Kidney epithelial cell (primary cell): ENCODE results near the gene KCTD16. TPM values are rescaled to one million over a fixed set of nuclear protein-coding genes. Genes with fewer than 3 reads are reported as not detected.

ENCODE experiments used
- DNase-seq: peaks from one replicate; pipeline ENCODE4 v3.0.0-alpha.2; 2010; ENCODE audit warnings: low read depth
- H3K27me3 ChIP-seq: 2 replicates; pipeline ENCODE4 v1.6.0; 2011; ENCODE audit warnings: low read length; ENCODE audit not compliant: control insufficient read depth, insufficient read depth
- H3K36me3 ChIP-seq: 2 replicates; pipeline ENCODE4 v1.5.1; 2011; ENCODE audit warnings: low read length; ENCODE audit not compliant: control insufficient read depth, insufficient read depth
- H3K4me3 ChIP-seq: 2 replicates; pipeline ENCODE4 v1.5.1; 2011; ENCODE audit warnings: low read depth, mild to moderate bottlenecking, control low read depth, low read length
- CTCF ChIP-seq: IDR thresholded peaks from 2 replicates; pipeline ENCODE4 v1.5.1; 2011; ENCODE audit warnings: mild to moderate bottlenecking, moderate library complexity, low read length, control low read depth, inconsistent platforms; ENCODE audit not compliant: insufficient read depth, poor library complexity, severe bottlenecking
- total RNA-seq: library from RNA; depleted of rRNA; stranded (reverse); fragments of >200 nt; gene quantifications from 2 replicates; pipeline ENCODE4 v1.2.3, GENCODE V29; 2015

The KCTD16 gene
- total RNA-seq, 1 donor from 2014 or later: 1.4 TPM

DNA sequence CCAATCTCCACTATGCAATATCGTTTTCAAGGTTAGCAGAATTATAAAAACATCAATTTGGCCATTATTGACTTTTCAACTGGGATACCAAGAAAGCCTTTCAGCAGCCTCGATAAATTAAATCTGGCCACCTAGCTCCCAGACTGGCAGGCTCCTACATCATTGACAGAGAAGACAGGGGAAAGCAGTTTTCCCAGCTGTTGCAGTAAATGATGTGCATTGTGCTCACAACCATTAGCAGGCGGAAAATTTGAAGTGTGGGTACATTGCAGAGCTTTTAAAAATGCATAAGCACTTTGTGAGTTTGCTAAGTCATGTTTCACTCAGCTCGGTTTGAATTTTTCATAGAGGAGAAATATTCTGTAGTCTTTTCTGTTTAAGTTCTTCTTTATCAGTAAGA lies 297.9 kb downstream of the KCTD16 start:
- no peak overlapping the region for H3K4me3 ChIP-seq
- no peak for TF ChIP-seq CTCF
- H3K36me3 ChIP-seq: no peaks in the 10 kb centered on the region
- H3K27me3 ChIP-seq: no peaks in the 10 kb centered on the region
- peak; percentile 12 for DNase-seq

DNA sequence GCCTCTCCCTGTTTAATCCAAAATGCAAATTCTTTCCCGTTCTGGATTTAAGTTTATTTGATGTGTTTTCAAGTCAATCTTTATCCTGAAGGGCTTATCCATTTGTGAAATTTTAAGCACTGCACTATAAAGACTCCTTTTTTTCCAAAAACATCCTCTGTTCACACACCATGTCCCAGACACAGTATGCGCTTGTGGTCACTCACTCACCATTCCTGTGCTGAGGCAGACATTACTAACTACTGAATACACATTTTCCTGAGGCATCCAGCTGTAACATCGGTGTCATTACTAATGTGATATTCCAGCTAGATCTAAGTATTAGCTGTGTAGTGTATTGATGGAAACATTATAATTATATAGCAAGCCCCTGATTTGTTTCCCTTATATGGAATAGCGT lies 298.4 kb downstream of the KCTD16 start:
- DNase-seq: peak; percentile 87
- Histone ChIP-seq H3K36me3 (no peaks in the 10 kb centered on the region), H3K4me3 (no peak overlapping the region), H3K27me3 (no peaks in the 10 kb centered on the region)
- no peak for TF ChIP-seq CTCF

DNA sequence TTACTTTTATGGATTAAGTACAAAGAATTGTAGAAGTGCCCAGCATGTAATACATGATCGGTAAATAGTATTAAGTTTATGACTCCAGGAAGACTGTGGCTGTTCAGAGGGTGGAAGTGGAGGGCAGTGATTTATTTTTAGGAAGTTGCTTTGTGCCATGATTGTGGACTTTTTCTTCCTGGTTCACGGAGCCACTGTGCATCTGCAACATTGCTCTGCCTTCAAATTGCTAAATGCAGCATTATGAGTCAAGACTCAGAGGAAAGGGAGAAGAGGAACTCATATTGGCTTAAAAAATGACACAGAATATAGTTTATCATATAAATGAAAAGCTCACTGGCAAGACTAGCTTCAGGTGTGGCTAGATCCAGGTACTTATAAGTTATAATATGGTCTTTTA lies 301.5 kb downstream of the KCTD16 start:
- no peak for TF ChIP-seq CTCF

DNA sequence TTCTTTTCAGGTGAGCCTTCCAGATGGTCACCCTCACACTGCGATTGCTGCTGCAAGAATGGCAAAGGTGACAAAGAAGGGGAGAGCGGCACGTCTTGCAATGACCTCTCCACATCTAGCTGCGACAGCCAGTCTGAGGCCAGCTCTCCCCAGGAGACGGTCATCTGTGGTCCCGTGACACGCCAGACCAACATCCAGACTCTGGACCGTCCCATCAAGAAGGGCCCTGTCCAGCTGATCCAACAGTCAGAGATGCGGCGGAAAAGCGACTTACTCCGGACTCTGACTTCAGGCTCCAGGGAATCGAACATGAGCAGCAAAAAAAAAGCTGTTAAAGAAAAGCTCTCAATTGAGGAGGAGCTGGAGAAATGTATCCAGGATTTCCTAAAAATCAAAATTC lies 303.0 kb downstream of the KCTD16 start:
- no peak overlapping the region for H3K4me3 ChIP-seq
- TF ChIP-seq CTCF: no peak
- no peaks in the 10 kb centered on the region for H3K27me3 ChIP-seq
- DNase-seq: no peak
- no peaks in the 10 kb centered on the region for H3K36me3 ChIP-seq

More for the DNA sequence above, 301.5 kb downstream of the KCTD16 start:
- Histone ChIP-seq H3K4me3 (no peak overlapping the region), H3K27me3 (no peaks in the 10 kb centered on the region), H3K36me3 (no peaks in the 10 kb centered on the region)
- no peak for DNase-seq

DNA sequence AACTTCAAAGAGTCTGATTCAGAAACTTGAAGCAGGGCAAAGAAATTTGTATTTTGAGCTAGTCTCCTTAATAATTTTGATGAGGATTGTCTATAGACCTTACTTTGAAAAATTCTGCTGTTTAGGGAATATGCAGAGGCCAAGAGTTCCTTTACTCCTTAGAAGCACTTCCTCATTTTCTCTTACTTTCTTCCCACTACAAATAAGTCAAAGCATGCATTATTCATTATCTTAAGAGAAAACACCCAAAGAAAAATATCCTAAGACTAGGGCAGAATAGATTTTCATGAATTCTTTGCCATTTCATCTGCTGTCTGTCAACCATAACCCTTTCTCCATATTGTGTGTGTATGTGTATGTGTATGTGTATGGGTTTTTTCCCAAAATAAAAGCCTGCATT lies 307.9 kb downstream of the KCTD16 start:
- no peak for TF ChIP-seq CTCF

DNA sequence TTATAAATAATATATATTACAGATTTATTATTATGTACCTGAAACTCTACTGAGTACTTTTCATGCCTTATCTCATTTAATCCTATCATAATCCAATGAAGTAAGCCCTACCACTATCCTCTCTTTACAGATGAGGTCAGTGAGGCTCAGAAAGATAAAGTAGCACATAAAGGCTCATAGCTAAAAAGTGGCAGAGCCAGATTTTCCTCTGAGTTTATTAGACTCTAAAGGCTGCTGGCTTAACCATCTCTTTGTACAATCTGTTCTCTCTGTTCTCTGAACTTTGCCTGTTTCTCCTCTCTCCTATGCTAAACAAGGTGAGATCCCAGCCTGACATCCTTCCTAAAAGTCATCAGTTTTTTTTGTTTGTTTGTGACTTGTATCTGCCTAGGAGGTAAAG lies 311.2 kb downstream of the KCTD16 start:
- H3K4me3 ChIP-seq: no peak overlapping the region
- no peaks in the 10 kb centered on the region for H3K36me3 ChIP-seq
- no peak for TF ChIP-seq CTCF
- no peaks in the 10 kb centered on the region for H3K27me3 ChIP-seq
- DNase-seq: no peak

More for the DNA sequence above, 307.9 kb downstream of the KCTD16 start:
- no peaks in the 10 kb centered on the region for H3K36me3 ChIP-seq
- DNase-seq: no peak
- H3K4me3 ChIP-seq: no peak overlapping the region
- no peaks in the 10 kb centered on the region for H3K27me3 ChIP-seq
